Left lung (tissue), 10 donors: ENCODE results near the gene VPS29. TPM values are rescaled to one million over a fixed set of nuclear protein-coding genes. Genes with fewer than 3 reads are reported as not detected.
"Not testable (repeated sequence)": the region's sequence is repeated elsewhere in the genome, so short reads cannot be mapped to it uniquely, and the experiment has no call there.

Experiments
- ATAC-seq: fragments of 200-7000 bp; cut with Tn5 transposase; one replicate; pipeline ENCODE4 v1.9.1; 2020; ENCODE audit warnings: moderate library complexity
- DNase-seq, 4 donors: peaks; one replicate each; pipeline ENCODE4 v3.0.0-alpha.2; 2013 to 2020
- H3K27ac ChIP-seq, 2 donors: fragments of 200-600 bp; sonication (generic) in 1 of 2; one replicate each; pipeline versions ENCODE4 v1.5.0 to v1.8.0; 2020 to 2021
- H3K27me3 ChIP-seq, 2 donors: fragments of 200-600 bp; sonication (generic) in 1 of 2; one replicate each; pipeline versions ENCODE4 v1.5.0 to v1.8.0; 2020 to 2021
- H3K36me3 ChIP-seq, 2 donors: fragments of 200-600 bp; sonication (generic) in 1 of 2; one replicate each; pipeline versions ENCODE4 v1.5.0 to v1.8.0; 2020 to 2021
- H3K4me1 ChIP-seq, 2 donors: fragments of 200-600 bp; one replicate each; pipeline ENCODE4 v1.8.0; 2021
- H3K4me3 ChIP-seq, 2 donors: fragments of 200-600 bp; sonication (generic) in 1 of 2; one replicate each; pipeline versions ENCODE4 v1.5.0 to v1.8.0; 2020 to 2021; ENCODE audit warnings: mild to moderate bottlenecking in 1 of 2
- H3K9me3 ChIP-seq, 2 donors: fragments of 200-600 bp; sonication (generic) in 1 of 2; one replicate each; pipeline versions ENCODE4 v1.5.0 to v1.8.0; 2020 to 2021
- intact Hi-C, 2 donors: fragments of 100-400 bp; cut with DNase I; formaldehyde crosslinking; loops; one replicate each; pipeline versions ENCODE4 v1.11.2 to v1.14.2; 2022
- polyA plus RNA-seq, 6 donors: library from polyadenylated mRNA; unstranded; fragments of 120-200 nt; gene quantifications; one replicate each; pipeline ENCODE4 v1.2.1, GENCODE V29; 2013; ENCODE audit not compliant: insufficient read length in 6 of 6
- total RNA-seq, 2 donors: library from RNA; stranded (reverse); fragmentation: NEBNext Ultra II Directional; extraction: Animal tissue kit (Norgen Biotek cat#: 25700); gene quantifications; one replicate each; pipeline ENCODE4 v1.2.1, GENCODE V29; 2021
- TF ChIP-seq, protein P1 (sequence below), 2 donors: fragments of 200-600 bp; sonication (generic) in 1 of 2; IDR thresholded peaks; one replicate each; pipeline versions ENCODE4 v1.5.0 to v1.8.0; 2021; ENCODE audit warnings: antibody characterized with exemption in 2 of 2
- donor health status: DM: no; HTN: yes; CAD: no.
- donor health status: DM: no; HTN: no; CAD: no.

Gene VPS29
- total and polyA plus RNA-seq, 8 donors: 91.7 to 151 (median 135) TPM

DNA sequence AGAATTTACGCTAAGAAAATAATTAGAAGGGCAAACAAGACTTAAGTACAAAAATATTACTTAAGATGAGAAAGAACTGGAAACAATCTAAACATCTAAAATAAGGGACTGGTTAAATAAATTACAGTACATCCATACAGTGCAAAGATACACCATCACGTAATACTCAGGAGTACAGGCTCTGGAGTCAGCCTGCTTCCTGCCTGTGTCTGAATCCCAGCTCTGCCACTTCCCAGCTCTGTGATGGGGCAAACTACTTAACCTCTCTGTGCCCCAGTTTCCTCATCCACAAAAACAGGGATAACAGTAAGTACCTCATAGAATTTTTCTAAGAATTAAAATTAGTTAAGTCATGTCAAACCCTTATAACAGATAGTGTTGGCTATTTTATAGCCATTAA, 45.2 kb upstream of the VPS29 start:
- peaks cover 0 to 45% of the 10 kb centered on the region in 2 donors for H3K36me3 ChIP-seq
- no peaks in the 10 kb centered on the region for H3K9me3 ChIP-seq
- H3K27ac ChIP-seq: peak overlapping the region in 1 of 2 donors; percentile 62
- intact Hi-C loops: no loop called here
- TF ChIP-seq, protein P1, sequence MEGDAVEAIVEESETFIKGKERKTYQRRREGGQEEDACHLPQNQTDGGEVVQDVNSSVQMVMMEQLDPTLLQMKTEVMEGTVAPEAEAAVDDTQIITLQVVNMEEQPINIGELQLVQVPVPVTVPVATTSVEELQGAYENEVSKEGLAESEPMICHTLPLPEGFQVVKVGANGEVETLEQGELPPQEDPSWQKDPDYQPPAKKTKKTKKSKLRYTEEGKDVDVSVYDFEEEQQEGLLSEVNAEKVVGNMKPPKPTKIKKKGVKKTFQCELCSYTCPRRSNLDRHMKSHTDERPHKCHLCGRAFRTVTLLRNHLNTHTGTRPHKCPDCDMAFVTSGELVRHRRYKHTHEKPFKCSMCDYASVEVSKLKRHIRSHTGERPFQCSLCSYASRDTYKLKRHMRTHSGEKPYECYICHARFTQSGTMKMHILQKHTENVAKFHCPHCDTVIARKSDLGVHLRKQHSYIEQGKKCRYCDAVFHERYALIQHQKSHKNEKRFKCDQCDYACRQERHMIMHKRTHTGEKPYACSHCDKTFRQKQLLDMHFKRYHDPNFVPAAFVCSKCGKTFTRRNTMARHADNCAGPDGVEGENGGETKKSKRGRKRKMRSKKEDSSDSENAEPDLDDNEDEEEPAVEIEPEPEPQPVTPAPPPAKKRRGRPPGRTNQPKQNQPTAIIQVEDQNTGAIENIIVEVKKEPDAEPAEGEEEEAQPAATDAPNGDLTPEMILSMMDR (IDR thresholded peaks at IDR 0.05): no peak
- no peak overlapping the region for H3K4me3 ChIP-seq
- ATAC-seq (no peak), DNase-seq (no peak)
- peaks cover 16 to 37% of the 10 kb centered on the region in 2 donors for H3K4me1 ChIP-seq
- H3K27me3 ChIP-seq: no peaks in the 10 kb centered on the region

- peaks cover 0 to 48% of the 10 kb centered on the region in 2 donors for H3K36me3 ChIP-seq
- TF ChIP-seq, protein P1 (IDR thresholded peaks at IDR 0.05): no peak
- no peak for ATAC-seq
- H3K4me3 ChIP-seq: no peak overlapping the region
- intact Hi-C loops: no loop called here
- H3K27me3 ChIP-seq: no peaks in the 10 kb centered on the region
- no peaks in the 10 kb centered on the region for H3K9me3 ChIP-seq
- H3K4me1 ChIP-seq: peaks cover 16 to 37% of the 10 kb centered on the region in 2 donors
- DNase-seq: no peak
- peak overlapping the region; percentile 9 to 62 for H3K27ac ChIP-seq
Observed at GRCh38 chr12:110546339-110546738, 44.4 kb upstream of the VPS29 start.

GRCh38 chr12:110545812-110546211, 43.9 kb upstream of the VPS29 start:
- H3K4me3 ChIP-seq: no peak overlapping the region

GRCh38 chr12:110545259-110545658, 43.3 kb upstream of the VPS29 start:
- intact Hi-C loops, H3K4me3 ChIP-seq, H3K27me3 ChIP-seq, ATAC-seq, H3K9me3 ChIP-seq, DNase-seq: not testable (repeated sequence)
- Histone ChIP-seq H3K27ac (peak overlapping the region in 1 of 2 donors; percentile 62), H3K4me1 (peaks cover 16 to 37% of the 10 kb centered on the region in 2 donors), H3K36me3 (peaks cover 0 to 40% of the 10 kb centered on the region in 2 donors)

More at GRCh38 chr12:110545812-110546211, 43.9 kb upstream of the VPS29 start:
- TF ChIP-seq, protein P1 (IDR thresholded peaks at IDR 0.05): no peak
- Histone ChIP-seq H3K9me3 (no peaks in the 10 kb centered on the region), H3K36me3 (peaks cover 0 to 46% of the 10 kb centered on the region in 2 donors), H3K27me3 (no peaks in the 10 kb centered on the region), H3K27ac (peak overlapping the region in 1 of 2 donors; percentile 62), H3K4me1 (peaks cover 16 to 37% of the 10 kb centered on the region in 2 donors)
- no peak for DNase-seq
- intact Hi-C loops: no loop called here
- ATAC-seq: no peak

DNA sequence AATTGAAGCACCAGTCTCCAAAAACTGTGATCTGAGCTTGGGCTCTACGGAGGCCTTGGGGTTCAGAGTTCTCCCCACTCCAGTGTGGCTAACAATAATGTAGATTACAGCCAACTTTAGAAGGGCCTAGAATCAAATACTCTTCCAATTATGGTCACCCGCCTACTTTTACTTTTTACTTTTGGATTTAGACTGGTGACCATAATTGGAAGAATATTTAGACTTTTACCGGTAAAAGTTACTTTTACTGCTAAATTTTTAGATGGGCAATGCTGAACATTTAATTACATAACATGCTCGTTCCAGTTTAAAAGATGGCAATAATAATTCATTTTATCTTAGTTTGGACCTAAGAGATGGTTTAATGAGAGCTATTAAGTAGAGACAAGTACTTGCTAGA, 42.1 kb upstream of the VPS29 start:
- no peaks in the 10 kb centered on the region for H3K27me3 ChIP-seq
- H3K4me1 ChIP-seq: peaks cover 16 to 39% of the 10 kb centered on the region in 2 donors
- intact Hi-C loops: no loop called here
- no peak overlapping the region for H3K4me3 ChIP-seq
- peaks cover 0 to 42% of the 10 kb centered on the region in 2 donors for H3K36me3 ChIP-seq
- H3K27ac ChIP-seq: peak overlapping the region; percentile 39 to 61
- TF ChIP-seq, protein P1 (IDR thresholded peaks at IDR 0.05): no peak
- ATAC-seq (no peak), DNase-seq (no peak)
- H3K9me3 ChIP-seq: no peaks in the 10 kb centered on the region
